ENCODE measurements around the gene LGMN.
"Not testable (repeated sequence)": the region's sequence is repeated elsewhere in the genome, so short reads cannot be mapped to it uniquely, and the experiment has no call there.

DNA sequence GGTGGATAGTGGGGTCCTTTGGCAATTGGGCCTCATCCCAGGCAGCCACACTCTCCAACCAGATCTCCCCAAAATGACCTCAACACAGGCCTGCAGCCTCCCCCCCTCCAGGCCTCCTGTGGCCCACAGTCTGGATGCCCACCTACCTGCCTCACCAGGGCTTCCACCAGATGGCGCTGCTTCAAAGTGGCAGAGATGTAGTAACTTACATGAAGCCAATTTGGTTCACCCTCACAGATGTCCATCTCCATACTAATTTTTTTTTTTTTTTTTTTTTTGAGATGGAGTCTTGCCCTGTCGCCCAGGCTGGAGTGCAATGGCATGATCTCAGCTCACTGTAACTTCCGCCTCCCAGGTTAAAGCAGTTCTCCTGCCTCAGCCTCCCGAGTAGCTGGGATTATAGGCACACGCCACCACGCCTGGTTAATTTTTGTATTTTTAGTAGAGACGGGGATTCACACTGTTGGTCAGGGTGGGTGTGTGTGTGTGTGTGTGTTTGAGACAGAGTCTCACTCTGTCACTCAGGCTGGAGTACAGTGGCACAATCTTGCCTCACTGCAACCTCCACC is 33.6 kb downstream of the LGMN start:
- TF ChIP-seq EZH2 (IDR thresholded peaks at IDR 0.05; ENCODE audit: insufficient read depth, poor library complexity, severe bottlenecking); EZH2phosphoT487 (IDR thresholded peaks at IDR 0.05; ENCODE audit: insufficient read depth, low read depth): not testable (repeated sequence)

Measured in GM23248 (cell line).